Measurements from ENCODE around the gene BRINP3. TPM values are rescaled to one million over a fixed set of nuclear protein-coding genes. Genes with fewer than 3 reads are reported as not detected.

The BRINP3 gene
- total RNA-seq, 1 experiment from 2014 or later = not detected

DNA sequence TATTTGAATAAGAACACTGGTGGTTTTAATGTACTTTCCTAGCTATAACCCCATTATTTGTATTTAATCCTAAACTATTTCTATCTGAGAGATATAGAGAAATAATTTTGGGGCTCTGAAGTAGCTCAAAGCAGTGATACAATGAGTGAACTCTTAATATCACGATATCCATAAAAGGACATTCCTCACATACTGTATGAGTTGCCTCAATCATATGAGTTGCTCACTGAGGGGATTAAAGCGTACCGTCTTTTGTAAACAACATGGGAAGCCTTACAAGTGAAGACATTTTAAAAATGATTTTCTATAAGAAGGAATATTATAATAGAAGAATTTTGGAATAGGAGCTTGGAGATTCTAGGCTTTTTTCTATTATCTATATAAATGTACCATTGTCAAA, 21.5 kb downstream of the BRINP3 start:
- Histone ChIP-seq H3K9ac (ENCODE audit: low read length) (no peak overlapping the region), H3K27ac (ENCODE audit: low read length) (no peak overlapping the region), H4K20me1 (ENCODE audit: low read length) (no peaks in the 10 kb centered on the region), H3K27me3 (ENCODE audit: low read length) (peaks cover 22% of the 10 kb centered on the region), H3K9me2 (replicated peaks; ENCODE audit: low read length) (no peaks in the 10 kb centered on the region), H3F3A (ENCODE audit: low read length, unreplicated experiment) (no peaks in the 10 kb centered on the region), H3K9me3 (ENCODE audit: low read length) (no peaks in the 10 kb centered on the region), H3K36me3 (ENCODE audit: low read depth, low read length) (no peaks in the 10 kb centered on the region), H3K79me2 (ENCODE audit: low read length) (no peaks in the 10 kb centered on the region), H3K4me1 (ENCODE audit: insufficient read depth, low read length) (no peaks in the 10 kb centered on the region), H3K4me3 (ENCODE audit: low read length) (no peak overlapping the region), H3K4me2 (ENCODE audit: low read length) (no peak overlapping the region), H2AFZ (ENCODE audit: low read length) (no peak overlapping the region)
- ATAC-seq (no peak), DNase-seq (no peak)
- ChIA-PET POLR2A (ENCODE audit: unreplicated experiment) (no interaction called here), CTCF (no interaction called here)
- BruUV-seq (replicated peaks) = no TSS peak
- no peak for TF ChIP-seq EZH2 (IDR thresholded peaks at IDR 0.05; ENCODE audit: low read length, unreplicated experiment)
- TF ChIP-seq EZH2phosphoT487 (IDR thresholded peaks at IDR 0.05; ENCODE audit: borderline replicate concordance, low read length) = no peak
- intact Hi-C loops (cut with micrococcal nuclease) = no loop called here

DNA sequence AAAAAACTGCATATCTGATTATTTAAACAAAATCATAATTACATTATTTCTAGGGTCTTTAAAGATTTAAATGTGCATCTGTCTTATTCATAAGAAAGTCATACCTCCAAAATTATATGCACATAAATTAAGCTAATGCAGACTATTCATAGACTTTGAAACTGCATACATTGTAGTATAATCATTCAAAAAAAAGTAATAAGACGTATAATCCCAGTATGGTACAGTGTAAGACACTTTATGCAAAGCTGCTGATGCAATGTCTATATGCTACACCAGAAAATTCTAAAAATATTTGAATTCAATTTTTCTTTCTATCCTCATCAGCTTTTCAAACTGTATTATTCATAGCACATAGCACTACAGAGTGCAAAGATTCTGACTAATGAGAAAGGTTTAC, 22.0 kb downstream of the BRINP3 start:
- H3K4me3 ChIP-seq (ENCODE audit: low read length) = no peak overlapping the region
- H3F3A ChIP-seq (ENCODE audit: low read length, unreplicated experiment) = no peaks in the 10 kb centered on the region
- CTCF ChIA-PET = no interaction called here
- H3K27me3 ChIP-seq (ENCODE audit: low read length) = peaks cover 22% of the 10 kb centered on the region
- no peak overlapping the region for H3K27ac ChIP-seq (ENCODE audit: low read length)
- no TSS peak for BruUV-seq (replicated peaks)
- H3K9me2 ChIP-seq (replicated peaks; ENCODE audit: low read length) = no peaks in the 10 kb centered on the region
- no peak overlapping the region for H3K4me2 ChIP-seq (ENCODE audit: low read length)
- ATAC-seq = no peak
- no peaks in the 10 kb centered on the region for H3K36me3 ChIP-seq (ENCODE audit: low read depth, low read length)
- no peaks in the 10 kb centered on the region for H3K79me2 ChIP-seq (ENCODE audit: low read length)
- TF ChIP-seq CTCF (conservative IDR thresholded peaks at IDR 0.05; ENCODE audit: low read depth, low read length) = no peak
- TF ChIP-seq EZH2phosphoT487 (IDR thresholded peaks at IDR 0.05; ENCODE audit: borderline replicate concordance, low read length) = no peak
- TF ChIP-seq EZH2 (IDR thresholded peaks at IDR 0.05; ENCODE audit: low read length, unreplicated experiment) = no peak
- H3K4me1 ChIP-seq (ENCODE audit: insufficient read depth, low read length) = no peaks in the 10 kb centered on the region
- H2AFZ ChIP-seq (ENCODE audit: low read length) = no peak overlapping the region
- no peaks in the 10 kb centered on the region for H4K20me1 ChIP-seq (ENCODE audit: low read length)
- H3K9ac ChIP-seq (ENCODE audit: low read length) = no peak overlapping the region
- no peak for DNase-seq
- H3K9me3 ChIP-seq (ENCODE audit: low read length) = no peaks in the 10 kb centered on the region
- intact Hi-C loops (cut with micrococcal nuclease) = no loop called here
- POLR2A ChIA-PET (ENCODE audit: unreplicated experiment) = no interaction called here

DNA sequence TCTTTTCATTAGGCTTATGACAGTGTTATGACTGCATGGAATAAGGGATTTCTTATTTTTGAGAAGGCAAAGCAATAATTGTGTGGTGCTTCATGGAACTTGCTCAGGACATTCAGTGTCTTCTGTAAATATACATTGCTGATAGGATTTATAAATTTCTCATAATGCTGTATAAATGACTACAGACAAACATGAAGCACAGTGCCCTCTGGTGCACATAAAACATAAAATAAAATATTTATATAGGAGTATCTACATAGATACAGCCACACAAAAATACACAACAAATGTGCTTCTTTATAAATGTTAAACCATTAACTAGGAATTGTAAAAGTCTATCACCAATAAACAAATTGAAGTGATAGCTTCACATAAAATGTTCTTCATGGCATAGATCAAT, 24.1 kb downstream of the BRINP3 start:
- no peak overlapping the region for H3K9ac ChIP-seq (ENCODE audit: low read length)
- ChIA-PET CTCF (no interaction called here), POLR2A (ENCODE audit: unreplicated experiment) (no interaction called here)
- no peaks in the 10 kb centered on the region for H4K20me1 ChIP-seq (ENCODE audit: low read length)
- DNase-seq (peak; percentile 52), ATAC-seq (peak; percentile 83)
- H3K27me3 ChIP-seq (ENCODE audit: low read length) = peaks cover 30% of the 10 kb centered on the region
- H3K27ac ChIP-seq (ENCODE audit: low read length) = no peak overlapping the region
- peak overlapping the region; percentile 46 for H3K4me3 ChIP-seq (ENCODE audit: low read length)
- no peaks in the 10 kb centered on the region for H3K36me3 ChIP-seq (ENCODE audit: low read depth, low read length)
- no peaks in the 10 kb centered on the region for H3K4me1 ChIP-seq (ENCODE audit: insufficient read depth, low read length)
- no peaks in the 10 kb centered on the region for H3F3A ChIP-seq (ENCODE audit: low read length, unreplicated experiment)
- BruUV-seq (replicated peaks) = no TSS peak
- H3K9me3 ChIP-seq (ENCODE audit: low read length) = no peaks in the 10 kb centered on the region
- intact Hi-C loops (cut with micrococcal nuclease) = no loop called here
- no peaks in the 10 kb centered on the region for H3K9me2 ChIP-seq (replicated peaks; ENCODE audit: low read length)
- TF ChIP-seq CTCF (conservative IDR thresholded peaks at IDR 0.05; ENCODE audit: low read depth, low read length) = peak; percentile 59
- no peak for TF ChIP-seq EZH2phosphoT487 (IDR thresholded peaks at IDR 0.05; ENCODE audit: borderline replicate concordance, low read length)
- TF ChIP-seq EZH2 (IDR thresholded peaks at IDR 0.05; ENCODE audit: low read length, unreplicated experiment) = no peak
- H2AFZ ChIP-seq (ENCODE audit: low read length) = peak overlapping the region; percentile 55
- peak overlapping the region; percentile 57 for H3K4me2 ChIP-seq (ENCODE audit: low read length)
- no peaks in the 10 kb centered on the region for H3K79me2 ChIP-seq (ENCODE audit: low read length)

Data from PC-3 (cell line).